B cell (primary cell): ENCODE measurements around the gene SMG9. TPM values are rescaled to one million over a fixed set of nuclear protein-coding genes. Genes with fewer than 3 reads are reported as not detected.

ENCODE experiments used
- ATAC-seq: fragments of 200-7000 bp; cut with Tn5 transposase; one replicate; pipeline ENCODE4 v1.10.0; 2021; ENCODE audit warnings: low read depth, mild to moderate bottlenecking, moderate number of reproducible peaks, moderate library complexity
- CTCF ChIA-PET: fragments of 350-600 bp; sonication (Branson Sonifier 250); formaldehyde crosslinking; loops from one replicate; lab custom pipeline; 2021; ENCODE audit warnings: antibody characterized with exemption, inconsistent platforms; lab: Charles Lee
- POLR2A ChIA-PET: fragments of 350-600 bp; sonication (Branson Sonifier 250); formaldehyde crosslinking; loops from one replicate; lab custom pipeline; 2021; ENCODE audit warnings: antibody characterized with exemption; lab: Charles Lee
- DNase-seq: peaks from one replicate; pipeline ENCODE4 v3.0.0; 2013
- H2AFZ ChIP-seq: 2 replicates; pipeline ENCODE4 v1.6.1; 2012; ENCODE audit warnings: mild to moderate bottlenecking, low read depth, low read length; ENCODE audit not compliant: insufficient read depth, poor library complexity, severe bottlenecking
- H3K27ac ChIP-seq, 2 donors: 1 replicate in 1 of 2; 2 replicates in 1 of 2; pipeline ENCODE4 v1.5.1; 2012 to 2013; ENCODE audit warnings: low read length in 2 of 2, mild to moderate bottlenecking in 2 of 2, moderate library complexity in 1 of 2
- H3K27me3 ChIP-seq, 4 experiments: fragments of 200-600 bp in 1 of 4; sonication (generic) in 1 of 4; replicated peaks in 1 of 4; 1 replicate in 2 of 4; 2 replicates in 2 of 4; pipeline versions ENCODE4 v1.6.1 to v1.7.0; 2013 to 2016; ENCODE audit warnings: low read length in 3 of 4, mild to moderate bottlenecking in 2 of 4, mixed read lengths in 1 of 4, moderate library complexity in 1 of 4; ENCODE audit not compliant: insufficient read depth in 4 of 4, control insufficient read depth in 3 of 4; ENCODE audit errors: control extremely low read depth in 1 of 4
- H3K36me3 ChIP-seq, 2 experiments: replicated peaks in 1 of 2; 1 replicate in 1 of 2; 2 replicates in 1 of 2; pipeline versions ENCODE4 v1.6.1 to v1.7.1; 2013; ENCODE audit warnings: low read length in 1 of 2; ENCODE audit not compliant: insufficient read depth in 2 of 2, control insufficient read depth in 1 of 2; ENCODE audit errors: control extremely low read depth in 1 of 2, extremely low read depth in 1 of 2
- H3K4me1 ChIP-seq, 2 donors: fragments of 200-600 bp in 1 of 2; sonication (generic) in 1 of 2; 1 replicate in 1 of 2; 2 replicates in 1 of 2; pipeline versions ENCODE4 v1.5.1 to v1.6.1; 2013 to 2017; ENCODE audit warnings: low read length in 2 of 2; ENCODE audit not compliant: control insufficient read depth in 2 of 2, insufficient read depth in 2 of 2
- H3K4me2 ChIP-seq: replicated peaks from 2 replicates; pipeline ENCODE3; 2012; ENCODE audit warnings: mild to moderate bottlenecking, low read depth, low read length; ENCODE audit not compliant: poor library complexity, severe bottlenecking
- H3K4me3 ChIP-seq, 5 experiments: fragments of 200-600 bp in 1 of 5; sonication (generic) in 1 of 5; 1 replicate in 3 of 5; 2 replicates in 2 of 5; pipeline versions ENCODE4 v1.5.1 to v1.7.0; 2011 to 2016; ENCODE audit warnings: low read length in 4 of 5, mild to moderate bottlenecking in 4 of 5, low read depth in 2 of 5, control low read depth in 1 of 5, moderate library complexity in 1 of 5; ENCODE audit not compliant: insufficient read depth in 1 of 5; ENCODE audit errors: control extremely low read depth in 1 of 5, extremely low read depth in 1 of 5
- H3K79me2 ChIP-seq: fragments of 200-600 bp; sonication (generic); one replicate; pipeline ENCODE4 v1.6.0; 2016; ENCODE audit warnings: low read length; ENCODE audit not compliant: control insufficient read depth, insufficient read depth
- H3K9ac ChIP-seq: fragments of 200-600 bp; sonication (generic); 2 replicates; pipeline ENCODE4 v1.6.1; 2017; ENCODE audit warnings: mild to moderate bottlenecking, low read length, moderate library complexity
- H3K9me3 ChIP-seq, 3 donors: one replicate each; pipeline versions ENCODE4 v1.6.1 to v1.7.1; 2013; ENCODE audit warnings: low read length in 2 of 3; ENCODE audit not compliant: control insufficient read depth in 2 of 3, insufficient read depth in 1 of 3; ENCODE audit errors: control extremely low read depth in 1 of 3
- H4K20me1 ChIP-seq: 2 replicates; pipeline ENCODE4 v1.6.0; 2012; ENCODE audit warnings: mild to moderate bottlenecking, low read length; ENCODE audit not compliant: insufficient read depth, control insufficient read depth, poor library complexity, severe bottlenecking
- H3K27ac Mint-ChIP-seq: one replicate; pipeline ENCODE4 v1.8.0; 2021; ENCODE audit warnings: mixed read lengths
- H3K27me3 Mint-ChIP-seq: one replicate; pipeline ENCODE4 v1.8.0; 2021; ENCODE audit warnings: mixed read lengths
- H3K4me1 Mint-ChIP-seq: one replicate; pipeline ENCODE4 v1.8.0; 2021; ENCODE audit warnings: mixed read lengths
- H3K4me3 Mint-ChIP-seq: one replicate; pipeline ENCODE4 v1.8.0; 2021; ENCODE audit warnings: mixed read lengths
- H3K9me3 Mint-ChIP-seq: one replicate; pipeline ENCODE4 v1.8.0; 2022; ENCODE audit warnings: mixed read lengths; ENCODE audit not compliant: insufficient read depth
- CTCF ChIP-seq: fragments of 200-600 bp; IDR thresholded peaks from one replicate; pipeline ENCODE4 v1.8.0; 2022; ENCODE audit warnings: antibody characterized with exemption, mild to moderate bottlenecking
- EZH2 ChIP-seq: IDR thresholded peaks from 2 replicates; pipeline ENCODE4 v1.6.1; 2012; ENCODE audit warnings: borderline replicate concordance, low read depth, mild to moderate bottlenecking, moderate library complexity, low read length; ENCODE audit not compliant: insufficient read depth, poor library complexity, severe bottlenecking
- WGBS: methylation state at CpG from one replicate; pipeline ENCODE4 v1.1.5; 2013; ENCODE audit warnings: missing lambda C conversion rate; ENCODE audit not compliant: insufficient coverage; 5-methylcytosine and 5-hydroxymethylcytosine counted together
- intact Hi-C: fragments of 100-400 bp; cut with micrococcal nuclease; formaldehyde crosslinking; loops from one replicate; pipeline ENCODE4 v1.10.0; 2022
- polyA plus RNA-seq: library from polyadenylated mRNA; depleted of rRNA; stranded (reverse); fragments of >200 nt; gene quantifications from 2 replicates; pipeline ENCODE4 v1.2.3, GENCODE V29; 2012
- total RNA-seq, 2 donors: library from RNA; stranded (reverse); fragments of 120-200 nt in 1 of 2; gene quantifications; 1 replicate in 1 of 2; 2 replicates in 1 of 2; pipeline versions ENCODE4 v1.2.3 to v1.2.4, GENCODE V29; 2013 to 2022

SMG9 gene
- total and polyA plus RNA-seq, 2 donors (not counting 1 experiment from before 2014, with no cell fraction given), result 33.9 to 87.5 TPM

GRCh38 chr19:43743059-43743458 is 11.7 kb downstream of the SMG9 start:
- Histone ChIP-seq H3K9me3 (no peaks in the 10 kb centered on the region), H3K36me3 (peaks cover 2 to 97% of the 10 kb centered on the region in 2 experiments), H3K27me3 (no peaks in the 10 kb centered on the region), H4K20me1 (no peaks in the 10 kb centered on the region), H3K4me2 (no peak overlapping the region), H3K79me2 (peaks cover 4% of the 10 kb centered on the region), H3K27ac (no peak overlapping the region), H3K4me1 (peaks cover 9 to 21% of the 10 kb centered on the region in 2 donors), H3K9ac (no peak overlapping the region), H3K4me3 (no peak overlapping the region), H2AFZ (no peak overlapping the region)
- intact Hi-C loops, result no loop called here
- no peak overlapping the region for H3K27ac Mint-ChIP-seq
- TF ChIP-seq CTCF, result no peak
- no peak for TF ChIP-seq EZH2
- CTCF ChIA-PET, result interaction anchor here (1.3 to 10.4 kb wide), 6 partner anchors 12 to 73 kb away, joined by 3 to 237 read pairs (median 72); partner anchors contain the start of genes KCNN4, PLAUR and SMG9
- DNase-seq (no peak), ATAC-seq (no peak)
- H3K9me3 Mint-ChIP-seq, result no peaks in the 10 kb centered on the region
- 100% methylated on average over 1 of the region's 3 CpGs for WGBS
- POLR2A ChIA-PET, result interaction anchor here (0.7 kb wide), 1 partner anchor 132 kb away, joined by 3 read pairs; no protein-coding TSS in a partner anchor
- peaks cover 21% of the 10 kb centered on the region for H3K4me1 Mint-ChIP-seq
- H3K4me3 Mint-ChIP-seq, result no peak overlapping the region
- no peaks in the 10 kb centered on the region for H3K27me3 Mint-ChIP-seq

GRCh38 chr19:43741075-43741825 is 13.5 kb downstream of the SMG9 start:
- intact Hi-C loops, result no loop called here
- Mint-ChIP-seq H3K27me3 (no peaks in the 10 kb centered on the region), H3K4me1 (peaks cover 12% of the 10 kb centered on the region), H3K27ac (no peak overlapping the region), H3K4me3 (no peak overlapping the region), H3K9me3 (no peaks in the 10 kb centered on the region)
- no peak overlapping the region for H2AFZ ChIP-seq
- TF ChIP-seq EZH2, result no peak
- DNase-seq (no peak), ATAC-seq (no peak)
- no peak overlapping the region for H3K27ac ChIP-seq
- 97% methylated on average over 9 of the region's 10 CpGs for WGBS
- POLR2A ChIA-PET, result interaction anchor here (0.7 kb wide), 1 partner anchor 40 kb away, joined by 4 read pairs; no protein-coding TSS in a partner anchor
- H4K20me1 ChIP-seq, result no peaks in the 10 kb centered on the region
- H3K27me3 ChIP-seq, result no peaks in the 10 kb centered on the region
- H3K4me1 ChIP-seq, result peaks cover 7 to 9% of the 10 kb centered on the region in 2 donors
- H3K4me3 ChIP-seq, result no peak overlapping the region
- no peak overlapping the region for H3K4me2 ChIP-seq
- peaks cover 4% of the 10 kb centered on the region for H3K79me2 ChIP-seq
- H3K9ac ChIP-seq, result no peak overlapping the region
- H3K36me3 ChIP-seq, result peaks cover 2 to 96% of the 10 kb centered on the region in 2 experiments
- H3K9me3 ChIP-seq, result no peaks in the 10 kb centered on the region
- CTCF ChIA-PET, result interaction anchor here (6.6 to 10.4 kb wide), 3 partner anchors 13 to 69 kb away, joined by 61 to 237 read pairs (median 96); partner anchors contain the start of genes KCNN4 and SMG9
